NCI-H2196 treated with DMSO at 0.1 percent for 48 hours (cell line): ENCODE data around the gene ADAMTSL2.

ENCODE experiments used
- DNase-seq: peaks from one replicate; lab custom pipeline; 2025; ENCODE audit not compliant: unreplicated experiment; lab: John Stamatoyannopoulos, UW

Gene ADAMTSL2

GRCh38 chr9:133618726-133619125, 84.2 kb downstream of the ADAMTSL2 start:
- no peak for DNase-seq

DNA sequence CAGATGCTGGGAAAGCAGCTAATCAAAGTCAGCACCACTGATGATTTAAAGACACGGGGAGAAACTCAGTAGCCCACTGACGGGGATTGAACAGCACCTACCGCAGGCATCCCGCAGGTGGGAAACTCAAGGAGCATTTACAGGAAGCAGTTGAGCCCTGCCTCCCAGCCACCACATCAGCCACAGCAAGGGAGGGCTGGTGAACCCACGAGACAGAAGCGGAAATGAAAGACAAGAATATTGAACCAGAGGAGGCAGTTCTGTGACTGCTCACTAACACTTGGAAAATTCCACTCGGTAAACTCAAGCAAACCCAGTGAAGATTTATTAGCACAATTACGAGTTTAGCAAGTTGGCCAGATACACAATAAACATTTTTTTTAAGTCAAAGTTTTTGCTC, 85.3 kb downstream of the ADAMTSL2 start:
- DNase-seq = no peak

DNA sequence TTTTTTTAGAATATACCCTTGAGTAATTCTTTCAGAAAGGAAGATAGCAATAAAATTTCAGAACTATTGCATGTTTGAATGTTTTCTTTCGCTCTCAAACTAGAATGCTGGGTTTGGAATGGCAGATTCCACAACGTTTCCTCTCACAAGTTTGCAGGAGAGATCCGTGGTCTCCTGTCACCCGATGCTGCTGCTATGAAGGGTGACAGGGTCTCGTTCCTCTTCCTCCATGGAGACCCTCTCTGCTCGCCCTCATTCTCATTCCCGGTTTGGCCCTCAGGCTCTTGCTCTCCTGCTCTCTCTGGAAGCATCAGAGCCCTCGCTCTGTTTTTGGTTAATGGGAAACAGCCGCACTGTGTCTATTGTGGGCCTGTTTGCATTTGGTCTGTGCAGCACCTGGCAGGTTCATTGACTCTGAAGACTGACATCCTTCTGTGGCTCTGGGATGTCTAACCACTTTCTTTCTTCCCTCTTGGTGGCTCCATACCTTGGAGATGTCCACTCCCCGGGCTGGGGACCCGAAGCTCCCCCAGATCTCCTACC, 87.3 kb downstream of the ADAMTSL2 start:
- DNase-seq = no peak

DNA sequence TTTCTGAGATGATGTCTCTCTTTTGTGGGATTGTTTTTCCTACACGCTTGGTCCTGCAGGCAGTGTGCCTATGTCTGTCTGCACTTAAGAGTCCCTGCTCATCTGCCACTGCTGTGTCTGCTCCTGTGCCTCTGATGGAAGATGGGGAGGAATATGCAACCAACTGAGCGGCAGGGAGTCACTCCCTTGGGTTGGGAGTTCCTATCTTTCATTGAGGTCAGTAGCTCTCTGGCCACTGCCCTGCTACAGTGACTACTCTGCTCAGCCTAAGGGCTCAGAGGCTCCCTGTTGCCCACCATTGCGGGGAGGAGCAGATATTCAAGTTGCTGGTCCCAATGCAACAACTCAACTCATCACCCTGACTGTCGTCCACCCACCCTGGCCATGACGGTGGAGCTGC, 88.1 kb downstream of the ADAMTSL2 start:
- DNase-seq = no peak
